H1 (cell line): ENCODE data around the gene TM9SF1. TPM values are rescaled to one million over a fixed set of nuclear protein-coding genes. Genes with fewer than 3 reads are reported as not detected.

Experiments used
- GTF2F1 ChIP-seq: IDR thresholded peaks from 2 replicates; pipeline ENCODE4 v1.6.1; 2012; ENCODE audit warnings: low read depth, low read length, improper control_type of control experiment, borderline replicate concordance
- JUND ChIP-seq: IDR thresholded peaks from 2 replicates; pipeline ENCODE4 v1.6.1; 2011; ENCODE audit warnings: mild to moderate bottlenecking, improper control_type of control experiment, low read length
- KDM4A ChIP-seq: IDR thresholded peaks from one replicate; pipeline ENCODE4 v1.7.1; 2012; ENCODE audit warnings: low read depth, mild to moderate bottlenecking, moderate library complexity, low read length, inconsistent platforms; ENCODE audit not compliant: severe bottlenecking
- RFX5 ChIP-seq: IDR thresholded peaks from 2 replicates; pipeline ENCODE4 v1.6.1; 2011; ENCODE audit warnings: low read depth, low read length, improper control_type of control experiment, borderline replicate concordance
- SAP30 ChIP-seq: fragments of 300-600 bp; sonication (generic); IDR thresholded peaks from 2 replicates; pipeline ENCODE4 v1.7.1; 2012; ENCODE audit warnings: low read length, moderate library complexity, mild to moderate bottlenecking, inconsistent platforms; ENCODE audit not compliant: insufficient read depth, insufficient replicate concordance
- TAF7 ChIP-seq: optimal IDR thresholded peaks from 2 replicates; pipeline ENCODE3; 2011; ENCODE audit warnings: low read depth, mild to moderate bottlenecking, inconsistent platforms, low read length, moderate library complexity, borderline replicate concordance
- USF2 ChIP-seq: IDR thresholded peaks from 2 replicates; pipeline ENCODE4 v1.6.1; 2011; ENCODE audit warnings: low read length, improper control_type of control experiment
- polyA plus RNA-seq, 7 experiments: library from polyadenylated mRNA; depleted of rRNA in 3 of 7; stranded (reverse) in 5 of 7; unstranded in 2 of 7; fragments of >200 nt in 5 of 7; fragments of 200-250 nt in 2 of 7; gene quantifications; 1 replicate in 5 of 7; 2 replicates in 1 of 7; 4 replicates in 1 of 7; pipeline versions ENCODE4 v1.2.1 to v1.2.3, GENCODE V29; 2011 to 2013; ENCODE audit warnings: missing spikeins in 2 of 7, mixed read lengths in 2 of 7
- total RNA-seq: library from RNA; stranded (reverse); fragmentation: NEBNext Ultra II Directional; extraction: Animal tissue kit (Norgen Biotek cat#: 25700); gene quantifications from 2 replicates; pipeline ENCODE4 v1.2.1, GENCODE V29; 2021

Gene TM9SF1
- total and polyA plus RNA-seq, 2 of the 8 experiments (the other 6 are each of a cell fraction or from before 2014, with no cell fraction given): 22.2 to 29.2 TPM

GRCh38 chr14:24212924-24213865, 18.0 kb upstream of the TM9SF1 start, which contains the start of gene CHMP4A (continued):
- no peak for TF ChIP-seq SAP30
- TF ChIP-seq KDM4A: peak; percentile 89
- TF ChIP-seq JUND: no peak
- TF ChIP-seq USF2: peak; percentile 97
- TF ChIP-seq TAF7: peak; percentile 86
- TF ChIP-seq RFX5: no peak
- peak; percentile 80; the same call in 1 of the 2 replicates for TF ChIP-seq GTF2F1
